H1 (cell line): Measurements from ENCODE around the gene CDH8. TPM values are rescaled to one million over a fixed set of nuclear protein-coding genes. Genes with fewer than 3 reads are reported as not detected.

Experiments used
- CTCF ChIA-PET: fragments of 300-600 bp; sonication (Branson Sonifier 250); formaldehyde crosslinking; loops from one replicate; lab custom pipeline; 2021; ENCODE audit not compliant: partially characterized antibody; lab: Charles Lee
- POLR2A ChIA-PET: fragments of 300-600 bp; sonication (Branson Sonifier 250); formaldehyde crosslinking; loops from one replicate; lab custom pipeline; 2021; ENCODE audit warnings: inconsistent platforms; ENCODE audit not compliant: partially characterized antibody; lab: Charles Lee
- DNase-seq, 2 experiments: peaks; one replicate each; pipeline versions ENCODE4 v3.0.0 to v3.0.0-alpha.2; 2010 to 2022; ENCODE audit warnings: low spot score in 2 of 2, low read depth in 1 of 2, mixed read lengths in 1 of 2
- FAIRE-seq: peaks from 2 replicates; lab custom pipeline; 2011; peaks lifted over from hg19 to GRCh38; lab: Jason Lieb, UNC
- H2AFZ ChIP-seq: 2 replicates; pipeline ENCODE4 v1.8.1; 2012; ENCODE audit warnings: low read length, inconsistent platforms
- H2AK5ac ChIP-seq: 2 replicates; pipeline ENCODE4 v1.6.1; 2013; ENCODE audit warnings: low read depth, low read length
- H2BK120ac ChIP-seq: replicated peaks from 2 replicates; pipeline ENCODE3; 2013; ENCODE audit warnings: low read depth, low read length, inconsistent platforms
- H2BK12ac ChIP-seq: 2 replicates; pipeline ENCODE4 v1.6.1; 2013; ENCODE audit warnings: low read depth, low read length
- H2BK15ac ChIP-seq: 2 replicates; pipeline ENCODE4 v1.6.1; 2013; ENCODE audit warnings: low read length
- H2BK20ac ChIP-seq: 2 replicates; pipeline ENCODE4 v1.6.1; 2013; ENCODE audit warnings: low read length
- H2BK5ac ChIP-seq: 2 replicates; pipeline ENCODE4 v1.6.1; 2013; ENCODE audit warnings: low read depth, low read length
- H3K14ac ChIP-seq: 2 replicates; pipeline ENCODE4 v1.6.1; 2013; ENCODE audit warnings: inconsistent platforms; ENCODE audit not compliant: insufficient read length
- H3K18ac ChIP-seq: 2 replicates; pipeline ENCODE4 v1.6.1; 2013; ENCODE audit warnings: low read length; ENCODE audit errors: extremely low read depth
- H3K23ac ChIP-seq: 2 replicates; pipeline ENCODE4 v1.6.1; 2013; ENCODE audit warnings: inconsistent platforms; ENCODE audit not compliant: insufficient read length
- H3K23me2 ChIP-seq: 2 replicates; pipeline ENCODE4 v1.6.1; 2013; ENCODE audit warnings: low read depth, low read length
- H3K27ac ChIP-seq: 2 replicates; pipeline ENCODE4 v1.6.1; 2011; ENCODE audit warnings: low read depth, low read length, inconsistent platforms
- H3K27me3 ChIP-seq, 4 experiments: replicated peaks in 1 of 4; 1 replicate in 1 of 4; 2 replicates in 3 of 4; pipeline versions ENCODE4 v1.6.1 to v1.8.1; 2011 to 2013; ENCODE audit warnings: low read length in 3 of 4, mild to moderate bottlenecking in 3 of 4, inconsistent platforms in 2 of 4, mixed read lengths in 2 of 4, moderate library complexity in 1 of 4; ENCODE audit not compliant: control insufficient read depth in 3 of 4, insufficient read depth in 3 of 4; ENCODE audit errors: extremely low read depth in 1 of 4
- H3K36me3 ChIP-seq, 4 experiments: 2 replicates each; pipeline versions ENCODE4 v1.6.1 to v1.8.1; 2011 to 2013; ENCODE audit warnings: mild to moderate bottlenecking in 4 of 4, low read length in 3 of 4, moderate library complexity in 2 of 4, control low read depth in 1 of 4, inconsistent platforms in 1 of 4; ENCODE audit not compliant: insufficient read depth in 4 of 4, control insufficient read depth in 2 of 4
- H3K4ac ChIP-seq: replicated peaks from 2 replicates; pipeline ENCODE3; 2013; ENCODE audit warnings: low read length, low read depth, mixed read lengths, inconsistent platforms; ENCODE audit not compliant: insufficient read length
- H3K4me1 ChIP-seq, 4 experiments: replicated peaks in 1 of 4; 1 replicate in 1 of 4; 2 replicates in 3 of 4; pipeline versions ENCODE4 v1.6.1 to v1.8.1; 2011 to 2013; ENCODE audit warnings: low read length in 3 of 4, inconsistent platforms in 2 of 4, mixed read lengths in 1 of 4; ENCODE audit not compliant: insufficient read depth in 4 of 4, control insufficient read depth in 3 of 4
- H3K4me2 ChIP-seq, 2 experiments: 2 replicates each; pipeline versions ENCODE4 v1.6.1 to v1.8.1; 2011 to 2013; ENCODE audit warnings: low read depth in 2 of 2, low read length in 2 of 2, control low read depth in 1 of 2, inconsistent platforms in 1 of 2, mild to moderate bottlenecking in 1 of 2; ENCODE audit not compliant: insufficient read depth in 1 of 2
- H3K4me3 ChIP-seq, 4 experiments: fragments of 200-600, 300-600 bp in 1 of 4; sonication (generic), shearing (Covaris generic), sonication (Bioruptor Twin) in 1 of 4; 2 replicates each; pipeline versions ENCODE4 v1.5.1 to v1.8.1; 2011 to 2016; ENCODE audit warnings: low read length in 4 of 4, low read depth in 3 of 4, control low read depth in 2 of 4, inconsistent platforms in 2 of 4, mild to moderate bottlenecking in 2 of 4, mixed read lengths in 1 of 4, moderate library complexity in 1 of 4; ENCODE audit not compliant: insufficient read depth in 2 of 4; ENCODE audit errors: extremely low read depth in 1 of 4
- H3K56ac ChIP-seq: replicated peaks from 2 replicates; pipeline ENCODE3; 2013; ENCODE audit warnings: low read depth, mild to moderate bottlenecking, mixed read lengths, low read length, inconsistent platforms; ENCODE audit not compliant: insufficient read length
- H3K79me1 ChIP-seq: 2 replicates; pipeline ENCODE4 v1.6.1; 2013; ENCODE audit warnings: low read depth, low read length, control low read depth
- H3K79me2 ChIP-seq, 2 experiments: 2 replicates each; pipeline versions ENCODE4 v1.6.1 to v1.8.1; 2012 to 2013; ENCODE audit warnings: low read length in 2 of 2, mild to moderate bottlenecking in 2 of 2, inconsistent platforms in 1 of 2; ENCODE audit not compliant: insufficient read depth in 2 of 2, control insufficient read depth in 1 of 2
- H3K9ac ChIP-seq, 4 experiments: replicated peaks in 1 of 4; 1 replicate in 1 of 4; 2 replicates in 3 of 4; pipeline versions ENCODE4 v1.6.1 to v1.8.1; 2011 to 2013; ENCODE audit warnings: low read depth in 3 of 4, low read length in 3 of 4, control low read depth in 2 of 4, mild to moderate bottlenecking in 2 of 4, moderate library complexity in 2 of 4, inconsistent platforms in 1 of 4; ENCODE audit errors: extremely low read depth in 1 of 4
- H3K9me3 ChIP-seq, 2 experiments: 2 replicates each; pipeline versions ENCODE4 v1.6.1 to v1.8.1; 2012 to 2013; ENCODE audit warnings: mild to moderate bottlenecking in 2 of 2, moderate library complexity in 2 of 2, control low read depth in 1 of 2, inconsistent platforms in 1 of 2, low read depth in 1 of 2, low read length in 1 of 2, mixed read lengths in 1 of 2; ENCODE audit not compliant: insufficient read depth in 2 of 2
- H4K20me1 ChIP-seq, 2 experiments: replicated peaks in 1 of 2; 2 replicates each; pipeline versions ENCODE3 to v1.8.1; 2011 to 2013; ENCODE audit warnings: inconsistent platforms in 2 of 2, low read length in 2 of 2, mild to moderate bottlenecking in 1 of 2; ENCODE audit not compliant: insufficient read depth in 2 of 2, control insufficient read depth in 1 of 2
- H4K5ac ChIP-seq: 2 replicates; pipeline ENCODE4 v1.6.1; 2013; ENCODE audit warnings: low read length, low read depth, mixed read lengths, inconsistent platforms; ENCODE audit not compliant: insufficient read length
- H4K8ac ChIP-seq: 2 replicates; pipeline ENCODE4 v1.8.0; 2013; ENCODE audit warnings: mild to moderate bottlenecking, moderate library complexity, low read length, inconsistent platforms; ENCODE audit not compliant: insufficient read depth; ENCODE audit errors: extremely low read depth
- H4K91ac ChIP-seq: replicated peaks from 2 replicates; pipeline ENCODE3; 2013; ENCODE audit warnings: low read length, mixed read lengths, inconsistent platforms; ENCODE audit not compliant: insufficient read length
- BACH1 ChIP-seq: IDR thresholded peaks from 2 replicates; pipeline ENCODE4 v1.6.1; 2012; ENCODE audit warnings: low read length, improper control_type of control experiment
- EP300 ChIP-seq, 2 experiments: IDR thresholded peaks; 1 replicate in 1 of 2; 2 replicates in 1 of 2; pipeline ENCODE4 v1.6.1; 2011 to 2012; ENCODE audit warnings: low read depth in 2 of 2, low read length in 2 of 2, mild to moderate bottlenecking in 2 of 2, borderline replicate concordance in 1 of 2, inconsistent platforms in 1 of 2, moderate library complexity in 1 of 2
- HDAC6 ChIP-seq: IDR thresholded peaks from one replicate; pipeline ENCODE4 v1.7.1; 2012; ENCODE audit warnings: low read depth, mild to moderate bottlenecking, inconsistent platforms, low read length, moderate library complexity
- RFX5 ChIP-seq: IDR thresholded peaks from 2 replicates; pipeline ENCODE4 v1.6.1; 2011; ENCODE audit warnings: low read depth, low read length, improper control_type of control experiment, borderline replicate concordance
- SAP30 ChIP-seq: fragments of 300-600 bp; sonication (generic); IDR thresholded peaks from 2 replicates; pipeline ENCODE4 v1.7.1; 2012; ENCODE audit warnings: low read length, moderate library complexity, mild to moderate bottlenecking, inconsistent platforms; ENCODE audit not compliant: insufficient read depth, insufficient replicate concordance
- TAF7 ChIP-seq: optimal IDR thresholded peaks from 2 replicates; pipeline ENCODE3; 2011; ENCODE audit warnings: low read depth, mild to moderate bottlenecking, inconsistent platforms, low read length, moderate library complexity, borderline replicate concordance
- TEAD4 ChIP-seq: IDR thresholded peaks from 2 replicates; pipeline ENCODE4 v1.6.1; 2012; ENCODE audit warnings: low read depth, low read length, inconsistent platforms, mixed read lengths
- WGBS, 2 experiments: shearing (Covaris generic) in 1 of 2; methylation state at CpG; one replicate each; pipeline versions ENCODE4 v1.1.6 to v1.1.7; 2013 to 2015; ENCODE audit warnings: low lambda C conversion rate in 2 of 2, mixed read lengths in 2 of 2, inconsistent platforms in 1 of 2, low coverage in 1 of 2, missing lambda C conversion rate in 1 of 2; ENCODE audit not compliant: insufficient replicate concordance in 2 of 2, insufficient coverage in 1 of 2, insufficient read length in 1 of 2; ENCODE audit errors: extremely low coverage in 1 of 2, missing lambda C conversion rate in 1 of 2; 5-methylcytosine and 5-hydroxymethylcytosine counted together
- polyA plus RNA-seq, 7 experiments: library from polyadenylated mRNA; depleted of rRNA in 3 of 7; stranded (reverse) in 5 of 7; unstranded in 2 of 7; fragments of >200 nt in 5 of 7; fragments of 200-250 nt in 2 of 7; gene quantifications; 1 replicate in 5 of 7; 2 replicates in 1 of 7; 4 replicates in 1 of 7; pipeline versions ENCODE4 v1.2.1 to v1.2.3, GENCODE V29; 2011 to 2013; ENCODE audit warnings: missing spikeins in 2 of 7, mixed read lengths in 2 of 7
- total RNA-seq: library from RNA; stranded (reverse); fragmentation: NEBNext Ultra II Directional; extraction: Animal tissue kit (Norgen Biotek cat#: 25700); gene quantifications from 2 replicates; pipeline ENCODE4 v1.2.1, GENCODE V29; 2021
- TF ChIP-seq, protein P1 (sequence below): IDR thresholded peaks from 2 replicates; pipeline ENCODE4 v1.6.1; 2012; ENCODE audit warnings: inconsistent platforms

The CDH8 gene
- total and polyA plus RNA-seq, 2 of the 8 experiments (the other 6 are each of a cell fraction or from before 2014, with no cell fraction given) = 7.7 to 8.4 TPM

DNA sequence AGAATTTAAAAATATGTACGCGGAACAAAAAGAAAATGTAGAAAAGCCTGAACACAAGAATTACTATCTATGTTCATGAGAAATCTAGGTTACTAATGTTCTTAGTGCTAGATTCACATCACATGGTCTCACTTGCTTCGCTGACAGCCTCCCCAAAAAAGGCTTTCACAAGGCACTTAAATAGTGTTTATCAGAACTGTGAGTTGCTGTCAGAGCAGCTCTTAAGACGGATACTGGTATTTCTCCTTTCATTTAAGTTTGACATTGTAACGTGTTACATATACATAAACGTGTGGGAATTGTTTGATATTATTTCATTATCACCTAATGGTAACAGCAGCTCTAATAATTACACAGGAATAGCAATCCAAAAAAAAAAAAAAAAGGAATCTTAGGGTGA is 150.9 kb downstream of the CDH8 start:
- Histone ChIP-seq H3K9me3 (no peaks in the 10 kb centered on the region), H3K27ac (no peak overlapping the region), H4K8ac (no peak overlapping the region), H3K4ac (no peak overlapping the region), H3K23ac (no peak overlapping the region), H3K79me1 (no peaks in the 10 kb centered on the region), H3K36me3 (peaks cover 0 to 13% (median 0%) of the 10 kb centered on the region in 4 experiments; a peak in 2 of 8 replicates), H3K79me2 (no peaks in the 10 kb centered on the region), H3K18ac (no peak overlapping the region), H2BK120ac (no peak overlapping the region), H2BK12ac (no peak overlapping the region), H2BK15ac (no peak overlapping the region), H3K4me1 (no peaks in the 10 kb centered on the region), H2BK20ac (no peak overlapping the region), H4K20me1 (no peaks in the 10 kb centered on the region), H2AK5ac (no peak overlapping the region), H2BK5ac (no peak overlapping the region), H2AFZ (no peak overlapping the region), H3K9ac (no peak overlapping the region), H3K14ac (no peak overlapping the region), H4K5ac (no peak overlapping the region), H3K27me3 (no peaks in the 10 kb centered on the region), H4K91ac (no peak overlapping the region), H3K23me2 (no peaks in the 10 kb centered on the region), H3K56ac (no peak overlapping the region), H3K4me3 (no peak overlapping the region), H3K4me2 (no peak overlapping the region)
- FAIRE-seq (no peak), DNase-seq (no peak)
- ChIA-PET POLR2A (no interaction called here), CTCF (no interaction called here)
- no peak for TF ChIP-seq HDAC6
- no peak for TF ChIP-seq BACH1
- no peak for TF ChIP-seq TAF7
- no peak for TF ChIP-seq TEAD4
- TF ChIP-seq EP300 (IDR thresholded peaks at IDR 0.05; ENCODE audit: borderline replicate concordance in 1 of 2, low read depth in 2 of 2, low read length in 2 of 2) = no peak
- TF ChIP-seq, protein P1, sequence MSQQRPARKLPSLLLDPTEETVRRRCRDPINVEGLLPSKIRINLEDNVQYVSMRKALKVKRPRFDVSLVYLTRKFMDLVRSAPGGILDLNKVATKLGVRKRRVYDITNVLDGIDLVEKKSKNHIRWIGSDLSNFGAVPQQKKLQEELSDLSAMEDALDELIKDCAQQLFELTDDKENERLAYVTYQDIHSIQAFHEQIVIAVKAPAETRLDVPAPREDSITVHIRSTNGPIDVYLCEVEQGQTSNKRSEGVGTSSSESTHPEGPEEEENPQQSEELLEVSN = no peak
- TF ChIP-seq RFX5 = no peak
- TF ChIP-seq SAP30 = no peak
- 91% methylated on average over 6 of the region's 6 CpGs; no CpG with 5 or more reads in 1 of the 2 experiments for WGBS, 2 experiments
